ENCODE measurements around the gene ELANE.

Gene ELANE

GRCh38 chr19:855566-856120 is 3.5 kb downstream of the ELANE start:
- TF ChIP-seq CTCF (conservative IDR thresholded peaks at IDR 0.05): no peak
- H3K27ac ChIP-seq: no peak overlapping the region

GRCh38 chr19:858284-858683 is 6.2 kb downstream of the ELANE start:
- no peak overlapping the region for H3K27ac ChIP-seq
- TF ChIP-seq CTCF (conservative IDR thresholded peaks at IDR 0.05): no peak

- H3K27ac ChIP-seq: peak within 1 kb of the TSS; percentile 37; the same call in 1 of the 2 replicates
- TF ChIP-seq CTCF (conservative IDR thresholded peaks at IDR 0.05): no peak
These were observed 7.1 kb downstream of the ELANE start, which contains the start of gene CFD for GRCh38 chr19:858868-859843. TSS of gene CFD (plus strand) at chr19:859664. CDS start at chr19:859690, 26 bp downstream.

- TF ChIP-seq CTCF (conservative IDR thresholded peaks at IDR 0.05): no peak
- no peak overlapping the region for H3K27ac ChIP-seq
These were observed 9.1 kb downstream of the ELANE start for GRCh38 chr19:861141-861755.

- TF ChIP-seq CTCF (conservative IDR thresholded peaks at IDR 0.05): peak; percentile 27; the same call in 1 of the 2 replicates
- no peak overlapping the region for H3K27ac ChIP-seq
These were observed 9.9 kb downstream of the ELANE start for GRCh38 chr19:861756-862580.

- H3K27ac ChIP-seq: no peak overlapping the region
- TF ChIP-seq CTCF (conservative IDR thresholded peaks at IDR 0.05): no peak
These were observed 10.6 kb downstream of the ELANE start for GRCh38 chr19:862581-863314.

Data from VCaP (cell line).